ENCODE results near the gene ARRB1. TPM values are rescaled to one million over a fixed set of nuclear protein-coding genes. Genes with fewer than 3 reads are reported as not detected.
A peak's percentile ranks its signal among the peaks of the same experiment; 100 is the strongest.
"Not testable (repeated sequence)": the region's sequence is repeated elsewhere in the genome, so short reads cannot be mapped to it uniquely, and the experiment has no call there.

The ARRB1 gene
- total RNA-seq, 3 donors from 2014 or later: 31.2 to 64.0 (median 42.3) TPM

DNA sequence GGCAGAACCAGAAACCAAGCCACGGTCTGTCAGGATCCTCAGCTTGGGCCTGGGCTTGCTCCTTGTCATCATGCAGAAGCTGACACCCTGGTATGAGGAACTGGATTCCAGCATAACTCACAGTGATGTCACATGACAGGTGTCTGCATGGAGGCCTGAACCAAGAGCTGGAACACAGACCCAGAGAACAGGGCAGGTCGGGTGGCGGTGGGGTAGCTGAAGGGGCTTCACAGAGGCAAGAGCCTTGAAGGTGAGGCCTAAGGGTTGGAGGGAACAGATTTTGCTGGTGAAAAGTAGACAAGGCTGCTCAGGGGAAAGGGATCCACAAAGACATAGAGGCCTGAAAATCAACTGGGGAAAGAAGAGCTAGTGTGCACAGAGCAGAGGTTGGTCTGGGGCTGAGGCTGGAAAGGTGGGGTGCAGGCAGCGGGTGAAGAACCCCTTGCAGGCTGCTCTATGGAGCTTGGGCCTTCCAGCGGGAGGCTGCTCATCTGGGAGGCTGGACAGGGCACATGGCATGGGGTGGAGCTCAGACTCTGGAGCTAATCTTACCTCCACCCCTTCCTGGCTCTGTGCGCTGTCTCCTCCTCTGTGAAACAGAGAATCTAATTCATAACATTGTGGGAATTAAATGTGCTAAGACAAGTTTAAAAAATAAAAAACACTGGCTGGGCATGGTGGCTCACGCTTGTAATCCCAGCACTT is 29.4 kb upstream of the ARRB1 start:
- DNase-seq (ENCODE audit: low spot score in 2 of 2): peak in 1 of 2 donors; percentile 60
- no peaks in the 10 kb centered on the region for H3K36me3 ChIP-seq
- intact Hi-C loops (cut with DNase I; ENCODE audit: low total_unique reads): no loop called here
- no peaks in the 10 kb centered on the region for H3K27me3 ChIP-seq
- H3K4me1 ChIP-seq: no peaks in the 10 kb centered on the region
- H3K4me3 ChIP-seq: no peak overlapping the region
- peak in 1 of 3 donors; percentile 23 for TF ChIP-seq POLR2AphosphoS5 (IDR thresholded peaks at IDR 0.05)
- TF ChIP-seq, protein P1, sequence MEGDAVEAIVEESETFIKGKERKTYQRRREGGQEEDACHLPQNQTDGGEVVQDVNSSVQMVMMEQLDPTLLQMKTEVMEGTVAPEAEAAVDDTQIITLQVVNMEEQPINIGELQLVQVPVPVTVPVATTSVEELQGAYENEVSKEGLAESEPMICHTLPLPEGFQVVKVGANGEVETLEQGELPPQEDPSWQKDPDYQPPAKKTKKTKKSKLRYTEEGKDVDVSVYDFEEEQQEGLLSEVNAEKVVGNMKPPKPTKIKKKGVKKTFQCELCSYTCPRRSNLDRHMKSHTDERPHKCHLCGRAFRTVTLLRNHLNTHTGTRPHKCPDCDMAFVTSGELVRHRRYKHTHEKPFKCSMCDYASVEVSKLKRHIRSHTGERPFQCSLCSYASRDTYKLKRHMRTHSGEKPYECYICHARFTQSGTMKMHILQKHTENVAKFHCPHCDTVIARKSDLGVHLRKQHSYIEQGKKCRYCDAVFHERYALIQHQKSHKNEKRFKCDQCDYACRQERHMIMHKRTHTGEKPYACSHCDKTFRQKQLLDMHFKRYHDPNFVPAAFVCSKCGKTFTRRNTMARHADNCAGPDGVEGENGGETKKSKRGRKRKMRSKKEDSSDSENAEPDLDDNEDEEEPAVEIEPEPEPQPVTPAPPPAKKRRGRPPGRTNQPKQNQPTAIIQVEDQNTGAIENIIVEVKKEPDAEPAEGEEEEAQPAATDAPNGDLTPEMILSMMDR (IDR thresholded peaks at IDR 0.05): no peak
- H3K9me3 ChIP-seq: no peaks in the 10 kb centered on the region
- peak overlapping the region in 1 of 2 donors; percentile 58 for H3K27ac ChIP-seq

GRCh38 chr11:75380245-75380644 is 28.8 kb upstream of the ARRB1 start:
- no peak for DNase-seq (ENCODE audit: low spot score in 2 of 2)
- intact Hi-C loops (cut with DNase I; ENCODE audit: low total_unique reads): no loop called here
- Histone ChIP-seq H3K4me1 (no peaks in the 10 kb centered on the region), H3K9me3 (no peaks in the 10 kb centered on the region), H3K27ac (peak overlapping the region in 1 of 2 donors; percentile 58), H3K27me3 (no peaks in the 10 kb centered on the region), H3K36me3 (no peaks in the 10 kb centered on the region), H3K4me3 (no peak overlapping the region)
- no peak for TF ChIP-seq POLR2AphosphoS5 (IDR thresholded peaks at IDR 0.05)
- no peak for TF ChIP-seq POLR2A (IDR thresholded peaks at IDR 0.05)
- TF ChIP-seq, protein P1 (IDR thresholded peaks at IDR 0.05): no peak

GRCh38 chr11:75378776-75379175 is 27.3 kb upstream of the ARRB1 start:
- DNase-seq (ENCODE audit: low spot score in 2 of 2); H3K36me3 ChIP-seq; H3K27ac ChIP-seq; H3K27me3 ChIP-seq; H3K4me3 ChIP-seq; H3K4me1 ChIP-seq; H3K9me3 ChIP-seq; intact Hi-C loops (cut with DNase I; ENCODE audit: low total_unique reads): not testable (repeated sequence)

DNA sequence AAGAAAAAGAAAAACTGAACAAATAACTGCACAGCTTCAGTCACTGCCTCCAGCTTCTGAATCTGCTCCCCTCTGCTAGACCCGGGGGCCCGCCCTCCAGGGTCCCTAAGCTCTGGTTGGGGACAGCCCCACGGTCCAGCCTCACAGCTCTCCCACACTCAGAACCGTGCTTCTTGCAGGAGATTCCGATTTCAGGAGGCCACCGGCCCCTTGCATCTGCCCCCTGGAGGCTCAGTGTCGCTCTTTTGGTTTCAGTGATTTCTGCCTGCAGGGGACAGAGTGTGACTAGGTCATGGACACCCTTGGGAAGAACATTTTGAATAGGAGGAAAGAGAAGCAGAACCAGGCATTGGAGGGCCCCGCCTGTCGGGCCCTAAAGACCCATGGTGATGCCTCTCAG is 24.7 kb upstream of the ARRB1 start:
- H3K27ac ChIP-seq: no peak overlapping the region
- intact Hi-C loops (cut with DNase I; ENCODE audit: low total_unique reads): no loop called here
- H3K4me3 ChIP-seq: no peak overlapping the region
- no peak for DNase-seq (ENCODE audit: low spot score in 2 of 2)
- no peaks in the 10 kb centered on the region for H3K27me3 ChIP-seq
- no peaks in the 10 kb centered on the region for H3K36me3 ChIP-seq
- no peak for TF ChIP-seq POLR2A (IDR thresholded peaks at IDR 0.05)
- TF ChIP-seq, protein P1 (IDR thresholded peaks at IDR 0.05): no peak
- no peak for TF ChIP-seq POLR2AphosphoS5 (IDR thresholded peaks at IDR 0.05)
- no peaks in the 10 kb centered on the region for H3K9me3 ChIP-seq
- H3K4me1 ChIP-seq: no peaks in the 10 kb centered on the region

- Histone ChIP-seq H3K27ac (no peak overlapping the region), H3K27me3 (no peaks in the 10 kb centered on the region)
Measured at GRCh38 chr11:75375626-75376025, 24.2 kb upstream of the ARRB1 start.

More at GRCh38 chr11:75375626-75376025, 24.2 kb upstream of the ARRB1 start:
- TF ChIP-seq POLR2AphosphoS5 (IDR thresholded peaks at IDR 0.05) (no peak), POLR2A (IDR thresholded peaks at IDR 0.05) (no peak)
- TF ChIP-seq, protein P1 (IDR thresholded peaks at IDR 0.05): no peak
- Histone ChIP-seq H3K9me3 (no peaks in the 10 kb centered on the region), H3K4me3 (no peak overlapping the region), H3K4me1 (no peaks in the 10 kb centered on the region), H3K36me3 (no peaks in the 10 kb centered on the region)
- DNase-seq (ENCODE audit: low spot score in 2 of 2): no peak
- intact Hi-C loops (cut with DNase I; ENCODE audit: low total_unique reads): no loop called here
